Esophagus mucosa (tissue), 1 donor: ENCODE measurements around the gene UGT1A8. TPM values are rescaled to one million over a fixed set of nuclear protein-coding genes. Genes with fewer than 3 reads are reported as not detected.

Experiments
- ATAC-seq: fragments of 200-7000 bp; cut with Tn5 transposase; one replicate; pipeline ENCODE4 v1.9.1; 2020
- total RNA-seq: library from RNA; stranded (reverse); gene quantifications from one replicate; pipeline ENCODE4 v1.2.4, GENCODE V29; 2023
- donor health status: DM: yes; HTN: yes; CAD: no.

The UGT1A8 gene
- total RNA-seq, 1 donor from 2014 or later: 0.16 TPM

DNA sequence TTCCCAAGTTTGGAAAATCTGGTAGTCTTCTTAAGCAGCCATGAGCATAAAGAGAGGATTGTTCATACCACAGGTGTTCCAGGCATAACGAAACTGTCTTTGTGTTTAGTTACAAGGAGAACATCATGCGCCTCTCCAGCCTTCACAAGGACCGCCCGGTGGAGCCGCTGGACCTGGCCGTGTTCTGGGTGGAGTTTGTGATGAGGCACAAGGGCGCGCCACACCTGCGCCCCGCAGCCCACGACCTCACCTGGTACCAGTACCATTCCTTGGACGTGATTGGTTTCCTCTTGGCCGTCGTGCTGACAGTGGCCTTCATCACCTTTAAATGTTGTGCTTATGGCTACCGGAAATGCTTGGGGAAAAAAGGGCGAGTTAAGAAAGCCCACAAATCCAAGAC lies 154.7 kb downstream of the UGT1A8 start:
- no peak for ATAC-seq

DNA sequence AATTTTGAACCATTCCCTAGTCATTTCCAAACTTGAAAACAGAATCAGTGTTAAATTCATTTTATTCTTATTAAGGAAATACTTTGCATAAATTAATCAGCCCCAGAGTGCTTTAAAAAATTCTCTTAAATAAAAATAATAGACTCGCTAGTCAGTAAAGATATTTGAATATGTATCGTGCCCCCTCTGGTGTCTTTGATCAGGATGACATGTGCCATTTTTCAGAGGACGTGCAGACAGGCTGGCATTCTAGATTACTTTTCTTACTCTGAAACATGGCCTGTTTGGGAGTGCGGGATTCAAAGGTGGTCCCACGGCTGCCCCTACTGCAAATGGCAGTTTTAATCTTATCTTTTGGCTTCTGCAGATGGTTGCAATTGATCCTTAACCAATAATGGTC lies 155.2 kb downstream of the UGT1A8 start:
- no peak for ATAC-seq

DNA sequence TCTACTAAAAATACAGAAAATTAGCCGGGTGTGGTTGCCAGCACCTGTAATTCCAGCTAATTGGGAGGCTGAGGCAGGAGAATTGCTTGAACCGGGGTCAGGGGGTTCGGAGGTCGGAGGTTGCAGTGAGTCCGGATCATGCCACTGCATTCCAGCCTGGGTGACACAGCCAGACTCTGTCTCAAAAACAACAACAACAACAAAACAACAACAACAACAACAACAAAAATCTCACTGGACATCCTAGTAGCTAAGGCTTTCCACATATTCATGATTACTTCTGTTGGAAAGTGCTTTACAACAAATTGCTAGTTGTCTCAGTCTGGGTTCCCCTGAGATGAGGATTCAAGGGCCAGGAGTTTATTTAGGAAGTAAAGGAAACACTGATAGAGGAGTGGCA lies 156.4 kb downstream of the UGT1A8 start:
- ATAC-seq: no peak

DNA sequence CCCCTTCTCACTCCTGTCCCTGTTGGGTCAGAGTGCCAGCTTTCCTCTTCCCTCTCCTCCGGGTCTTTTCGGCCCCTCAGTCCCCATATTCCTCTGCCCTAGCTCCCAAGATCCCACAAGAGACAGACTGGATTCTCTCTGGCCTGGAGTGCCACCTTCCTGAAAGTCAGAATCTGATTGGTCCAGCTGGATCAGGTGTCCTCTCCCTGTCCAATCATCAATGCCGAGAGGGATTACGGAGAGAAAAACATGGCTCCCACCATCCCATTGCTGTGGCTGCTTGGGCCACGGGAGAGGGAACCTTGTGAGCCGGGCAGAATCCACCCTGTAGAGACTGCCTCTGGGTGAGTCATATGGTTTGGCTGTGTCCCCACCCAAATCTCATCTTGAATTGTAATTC lies 158.0 kb downstream of the UGT1A8 start:
- ATAC-seq: no peak

DNA sequence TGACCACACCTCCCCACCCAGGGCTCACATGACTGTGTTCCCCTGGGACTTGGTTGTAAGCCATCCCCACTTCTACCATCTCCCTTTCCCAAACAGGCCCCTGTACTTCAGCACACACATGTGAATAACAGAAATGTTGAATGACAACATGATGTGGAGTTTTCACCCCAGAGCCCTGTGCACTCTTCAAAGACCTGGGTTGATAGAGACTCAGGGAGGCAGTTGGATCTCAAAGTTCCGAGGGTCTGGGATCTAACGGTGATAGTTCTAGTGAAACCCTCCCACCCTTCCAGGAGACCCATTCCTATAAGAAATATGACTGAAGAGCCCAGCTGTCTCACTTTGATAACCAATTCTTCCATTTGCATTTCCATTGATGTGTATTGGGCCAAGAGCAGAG lies 160.6 kb downstream of the UGT1A8 start, which contains the start of gene MROH2A:
Gene MROH2A, plus strand, starts transcription at position 301 of the 400 bp plus-strand sequence. CDS start 1,029 bp downstream, outside the sequence.
- no peak for ATAC-seq

DNA sequence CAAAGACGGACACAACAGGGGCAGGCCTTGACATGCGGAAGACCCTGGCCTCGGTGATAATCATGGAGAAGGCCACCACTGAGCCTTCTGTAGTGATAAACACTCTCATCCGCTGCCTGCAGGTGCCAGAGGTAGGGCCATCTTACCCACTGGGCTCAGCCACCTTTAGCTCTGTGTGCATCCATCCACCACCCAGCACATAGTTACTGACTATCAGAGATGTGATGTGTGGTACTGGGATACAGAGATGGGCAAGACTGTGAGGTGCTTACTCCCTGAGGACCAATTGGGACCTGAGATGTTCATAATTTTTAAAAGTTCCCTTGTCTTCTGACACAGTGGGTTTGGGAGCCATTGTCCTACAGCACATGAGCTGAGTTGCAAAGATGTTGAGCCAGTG lies 162.3 kb downstream of the UGT1A8 start:
- ATAC-seq: no peak

DNA sequence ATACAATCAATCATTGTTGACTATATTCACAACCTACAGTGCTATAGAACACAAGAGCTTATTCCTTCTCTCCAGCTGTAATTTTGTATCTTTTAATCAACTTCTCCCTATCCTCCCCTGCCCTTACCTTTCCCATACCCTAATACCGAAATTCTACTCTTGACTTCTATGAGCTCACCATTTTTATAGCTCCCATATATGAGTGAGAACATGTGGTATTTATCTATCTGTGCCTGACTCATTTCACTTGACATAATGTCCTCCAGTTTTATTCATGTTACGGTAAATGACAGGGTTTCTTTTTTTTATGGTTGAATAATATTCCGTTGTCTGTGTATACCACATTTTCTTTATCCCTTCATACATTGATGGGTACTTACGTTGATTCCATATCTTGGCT lies 163.3 kb downstream of the UGT1A8 start:
- ATAC-seq: no peak

DNA sequence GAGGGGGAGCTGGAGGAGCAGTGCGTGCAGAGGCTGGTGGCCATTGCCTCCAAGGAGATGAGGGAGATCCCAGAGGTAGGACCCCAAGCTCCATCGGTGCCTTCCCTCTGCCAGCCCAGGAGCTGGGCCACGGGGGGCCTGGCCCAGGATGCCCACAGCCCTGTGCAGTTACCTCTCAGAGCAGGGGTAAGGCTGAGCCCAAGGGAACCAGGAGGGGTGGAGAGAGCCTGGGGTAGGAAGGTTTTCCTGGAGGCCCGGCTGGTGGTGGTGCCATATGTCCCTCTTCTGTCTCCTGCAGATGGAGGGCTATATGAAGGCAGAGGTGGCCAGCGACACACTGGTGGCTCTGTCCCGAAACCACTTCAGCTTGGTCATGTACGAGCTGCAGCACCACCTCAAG lies 172.1 kb downstream of the UGT1A8 start:
- ATAC-seq: no peak

DNA sequence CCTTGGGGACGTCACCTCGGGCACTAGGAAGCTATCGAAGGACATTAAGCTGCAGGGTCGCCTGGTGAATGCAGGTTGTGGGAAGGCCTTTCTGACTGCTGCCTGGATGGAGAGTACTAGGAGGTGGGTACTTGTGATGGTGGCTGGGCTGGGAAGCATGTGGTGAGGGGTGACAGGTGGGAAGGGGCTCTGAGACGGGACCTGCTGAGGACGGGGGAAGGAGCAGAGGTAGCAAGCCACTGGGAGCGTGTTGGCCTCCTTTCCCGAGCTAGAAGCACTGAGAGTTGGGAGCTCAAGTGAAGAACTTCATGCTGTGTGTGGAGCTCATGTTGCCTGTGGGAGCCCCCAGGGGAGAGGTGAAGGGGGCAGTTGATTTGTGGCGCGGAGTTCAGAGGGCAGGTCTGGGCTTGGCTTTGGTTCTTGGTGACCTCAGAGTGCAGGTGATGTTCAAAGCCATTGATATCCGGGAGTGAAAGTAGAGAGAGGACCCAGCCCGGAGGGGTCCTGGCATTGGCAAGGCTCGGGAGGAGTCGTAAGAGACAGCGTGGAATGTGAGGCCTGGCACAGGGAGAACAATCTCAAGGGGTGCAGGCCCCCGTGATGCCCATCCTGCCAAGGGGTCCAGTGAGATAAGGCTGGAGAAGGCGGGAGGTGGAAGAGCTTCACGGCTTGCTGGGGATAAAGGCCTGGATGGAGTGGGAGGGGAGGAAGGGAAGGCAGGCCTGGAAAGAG lies 173.9 kb downstream of the UGT1A8 start:
- no peak for ATAC-seq

DNA sequence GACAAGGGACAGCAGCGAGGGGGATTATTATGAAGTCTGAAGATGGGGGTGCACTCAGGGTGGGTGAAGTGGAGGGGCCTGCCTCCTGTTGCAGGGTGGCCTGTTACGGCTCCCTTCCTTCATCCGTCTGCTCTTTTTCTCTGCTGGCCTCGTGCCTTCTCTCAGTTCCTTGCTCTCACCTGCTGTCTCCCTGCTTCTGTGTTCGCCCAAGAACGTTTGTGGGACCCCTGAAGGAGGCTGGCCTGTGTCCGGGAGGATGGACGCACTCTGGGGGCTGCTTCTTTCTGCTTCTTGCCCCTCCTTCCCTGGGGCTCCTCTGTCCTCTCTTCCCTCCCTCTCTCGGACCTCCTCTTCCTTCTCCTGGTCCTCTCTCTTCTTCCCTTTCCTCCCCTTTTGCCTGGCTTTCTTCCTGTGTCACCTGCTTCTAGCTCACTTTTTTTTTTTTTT lies 174.5 kb downstream of the UGT1A8 start:
- ATAC-seq: no peak

DNA sequence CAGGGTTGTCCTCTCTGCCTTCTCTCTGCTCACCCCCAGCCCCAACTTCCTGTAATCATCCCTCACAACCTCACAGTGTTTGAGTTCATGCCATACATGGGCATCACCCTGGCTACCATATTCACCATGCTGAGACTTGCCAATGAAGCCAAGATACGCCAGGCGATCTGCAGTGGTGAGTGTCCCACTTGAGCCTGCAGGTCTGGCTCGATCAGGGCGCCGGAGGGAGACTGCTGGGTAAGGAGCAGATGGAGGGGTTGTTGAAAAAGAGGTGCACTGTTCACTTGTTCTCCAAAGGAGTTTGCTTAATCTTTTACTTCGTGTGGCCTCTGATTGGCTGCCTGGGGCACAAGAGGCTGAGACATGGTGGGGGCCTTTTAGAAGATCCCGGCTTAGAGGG lies 175.3 kb downstream of the UGT1A8 start:
- no peak for ATAC-seq

DNA sequence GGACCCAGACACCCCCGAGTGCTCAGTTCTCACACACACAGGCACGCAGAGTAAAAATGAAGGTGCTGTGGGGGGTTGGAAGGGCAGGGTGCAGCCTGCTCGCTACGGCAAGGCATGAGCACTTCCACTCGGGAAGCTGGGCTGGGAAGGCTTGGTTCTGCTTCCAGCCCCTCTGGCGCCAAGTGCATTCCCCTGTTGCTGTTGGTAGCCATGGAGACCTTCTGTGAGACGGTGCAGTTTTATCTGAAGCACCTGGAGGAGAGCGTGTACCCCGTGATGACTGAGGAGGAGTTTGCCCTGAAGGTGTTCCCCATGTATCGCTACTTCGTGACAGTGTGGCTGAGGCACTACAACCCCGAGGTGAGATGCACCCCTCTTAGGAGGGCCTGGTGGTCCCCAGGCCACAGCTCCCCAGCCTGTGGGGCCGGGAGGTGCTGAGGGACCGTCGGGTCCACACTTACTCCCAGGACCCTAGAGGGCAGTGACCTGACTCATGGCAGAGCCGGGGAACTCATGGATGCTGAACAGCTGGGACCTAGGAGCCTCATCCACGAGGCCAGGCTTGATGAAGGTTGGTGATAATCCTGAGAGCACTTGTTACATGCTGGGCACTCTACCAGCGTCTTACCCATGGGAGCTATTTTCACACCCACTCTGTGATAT lies 176.2 kb downstream of the UGT1A8 start:
- no peak for ATAC-seq

DNA sequence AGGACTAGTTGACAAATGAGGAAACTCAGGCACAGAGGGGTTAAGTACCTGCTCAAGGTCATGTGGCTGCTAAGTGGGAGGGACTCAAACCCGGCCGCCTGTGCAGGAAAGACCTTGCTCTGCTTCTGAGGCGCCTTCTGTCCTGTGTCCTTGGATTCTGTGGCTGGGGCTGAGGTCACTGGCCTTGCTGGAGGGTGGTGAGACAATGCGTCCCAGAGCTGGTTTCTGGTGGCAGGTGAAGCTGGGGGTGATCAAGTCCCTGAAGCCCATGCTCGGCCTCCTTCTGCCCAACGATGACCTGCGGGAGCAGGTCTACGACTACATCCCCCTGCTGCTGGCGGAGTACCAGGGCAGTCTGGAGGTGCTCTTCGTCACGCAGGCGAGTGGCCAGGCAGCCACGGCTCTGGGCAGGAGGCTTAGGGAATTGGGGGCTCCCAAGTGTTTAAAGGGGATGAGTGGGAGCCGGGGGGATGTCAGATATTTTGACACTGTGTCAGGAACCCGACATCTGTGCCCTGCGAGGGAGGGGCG lies 176.8 kb downstream of the UGT1A8 start:
- ATAC-seq: no peak

DNA sequence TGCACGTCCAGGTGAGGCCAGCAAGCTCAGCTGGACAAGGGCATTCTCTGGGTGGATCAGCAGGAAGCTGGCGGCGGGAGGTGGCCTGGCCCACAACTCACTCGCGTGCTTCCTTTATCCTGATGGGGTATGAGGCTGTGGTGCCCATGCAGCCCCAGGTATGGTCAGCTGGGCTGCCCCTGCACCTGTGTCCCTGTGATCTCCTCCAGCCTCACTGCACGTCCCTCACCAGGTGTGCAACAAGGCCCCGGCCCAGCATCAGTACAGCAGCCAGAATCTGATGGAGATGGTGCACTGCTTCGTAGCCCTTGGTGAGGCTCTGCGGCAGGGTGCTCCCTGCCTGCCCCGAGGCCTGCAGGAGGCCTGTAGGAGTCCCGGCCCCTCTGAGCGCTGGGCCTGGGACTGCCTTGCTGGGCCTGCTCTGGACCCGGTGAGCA lies 178.3 kb downstream of the UGT1A8 start:
- no peak for ATAC-seq

DNA sequence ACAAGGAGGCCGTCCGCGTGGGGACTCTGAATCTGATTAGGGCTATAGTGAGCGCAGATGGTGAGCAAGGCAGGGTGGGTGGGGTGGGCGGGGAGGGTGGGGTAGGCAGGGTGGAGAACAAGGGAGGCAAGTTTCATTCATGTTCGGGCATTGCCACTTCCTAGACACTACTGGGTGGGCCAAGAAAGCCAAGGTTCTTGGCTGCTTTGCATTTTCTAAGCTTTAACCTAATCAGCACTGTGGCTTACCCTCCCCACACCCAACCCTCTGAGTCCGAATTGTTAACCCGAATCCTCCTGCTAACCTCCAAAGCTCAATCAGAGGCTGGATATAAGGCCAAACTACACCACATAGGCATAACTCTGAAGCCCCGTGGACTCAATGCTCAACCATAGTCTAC lies 178.8 kb downstream of the UGT1A8 start:
- ATAC-seq: no peak

DNA sequence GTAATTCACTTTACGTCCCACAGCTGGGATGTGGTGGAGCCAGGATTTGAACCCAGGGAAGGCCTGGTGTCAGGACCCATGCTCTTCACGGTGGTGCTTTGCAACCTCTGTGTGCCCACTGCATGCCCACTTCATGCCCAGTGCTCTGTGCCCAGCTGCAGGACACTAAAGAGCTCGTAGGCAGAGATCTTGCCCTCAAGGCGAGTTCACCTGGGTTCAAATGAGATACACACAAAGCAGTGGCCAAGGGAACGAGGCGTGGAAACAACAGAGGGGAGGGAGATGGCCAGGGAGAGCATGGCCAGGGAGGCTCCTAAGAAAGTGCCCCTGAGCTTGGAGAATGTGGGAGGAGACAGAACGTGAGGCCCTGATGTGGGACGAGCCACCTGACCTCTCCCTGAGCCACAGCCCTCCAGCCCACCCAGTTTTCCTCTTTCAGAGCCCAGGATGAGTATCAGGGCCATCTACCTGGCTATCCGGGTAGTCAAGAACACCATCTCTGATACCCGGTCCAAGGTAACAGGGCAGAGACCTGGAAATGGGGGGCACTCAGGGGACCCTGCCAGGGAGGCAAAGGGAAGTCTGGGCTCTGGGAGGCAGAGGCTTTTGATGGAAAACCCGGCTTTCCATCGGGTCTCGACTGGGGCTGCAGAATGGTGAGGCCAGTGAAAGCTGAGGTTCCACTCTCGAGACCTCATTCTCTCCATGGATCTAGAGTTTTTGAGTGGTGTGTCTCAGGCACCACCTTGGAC lies 181.1 kb downstream of the UGT1A8 start:
- ATAC-seq: no peak

DNA sequence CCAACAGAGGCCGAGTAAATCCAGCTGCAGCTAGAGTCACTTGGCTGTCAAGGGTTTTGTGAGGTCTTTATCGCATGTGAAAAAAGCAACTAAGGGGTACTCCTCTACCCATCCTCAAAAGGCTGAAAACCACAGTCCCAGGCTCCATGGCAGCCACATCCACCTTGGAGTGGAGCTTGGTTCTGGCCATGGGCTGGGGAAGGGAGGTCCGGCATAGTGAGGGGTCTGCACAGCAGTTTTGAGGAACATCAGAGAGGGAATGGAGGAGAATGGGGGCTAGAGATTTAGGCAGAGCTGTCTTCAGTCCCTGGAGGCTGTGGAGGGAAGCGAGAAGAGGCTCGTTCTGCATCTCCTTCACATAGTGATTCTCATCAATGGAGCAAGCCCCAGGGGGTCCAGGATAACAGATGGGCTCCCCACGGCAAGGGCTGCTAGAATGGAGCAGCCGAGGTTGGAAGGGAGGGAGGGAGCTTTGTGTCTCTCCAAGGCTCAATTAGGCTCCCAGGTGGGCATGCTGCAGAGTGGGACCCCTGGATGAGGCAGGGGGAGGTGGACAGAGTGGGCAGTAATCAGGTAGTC lies 181.7 kb downstream of the UGT1A8 start:
- no peak for ATAC-seq

DNA sequence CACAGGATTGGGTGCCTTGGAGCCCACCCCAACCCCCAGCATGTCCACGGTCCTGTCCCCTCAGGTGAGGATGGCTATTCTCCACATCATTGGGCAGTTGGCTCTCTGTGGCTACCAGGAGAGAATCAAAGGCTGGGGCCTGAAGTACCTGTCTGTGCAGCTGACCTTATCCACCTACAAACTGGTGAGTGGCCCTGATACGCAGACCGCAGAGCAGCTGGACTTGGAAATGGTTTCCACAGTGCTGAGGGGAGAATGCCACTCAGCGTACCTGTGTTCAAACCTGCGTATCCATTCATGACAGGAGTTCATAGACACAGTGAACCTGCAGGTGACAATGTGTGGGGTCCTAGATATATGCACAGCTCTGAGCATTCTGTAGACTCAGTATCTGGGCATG lies 182.3 kb downstream of the UGT1A8 start:
- ATAC-seq: no peak

DNA sequence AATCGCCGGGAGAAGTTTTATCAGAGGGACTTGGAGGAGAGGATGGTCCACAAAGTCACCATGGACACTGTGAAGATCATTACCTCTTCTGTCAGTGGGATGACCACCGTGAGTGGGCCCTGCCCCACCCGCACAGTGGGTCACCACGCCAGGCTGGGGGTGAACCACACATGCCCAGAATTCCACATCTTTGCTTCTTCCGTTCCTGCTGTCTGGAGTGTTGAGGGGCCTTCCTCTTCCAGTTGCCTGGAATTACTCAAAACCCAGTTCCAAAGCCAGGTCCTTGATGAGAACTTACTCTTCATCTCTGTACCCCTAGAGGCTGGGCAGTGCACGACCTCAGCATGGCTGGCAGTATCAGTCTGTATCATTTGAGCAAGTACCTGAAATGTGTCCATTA lies 182.8 kb downstream of the UGT1A8 start:
- no peak for ATAC-seq

DNA sequence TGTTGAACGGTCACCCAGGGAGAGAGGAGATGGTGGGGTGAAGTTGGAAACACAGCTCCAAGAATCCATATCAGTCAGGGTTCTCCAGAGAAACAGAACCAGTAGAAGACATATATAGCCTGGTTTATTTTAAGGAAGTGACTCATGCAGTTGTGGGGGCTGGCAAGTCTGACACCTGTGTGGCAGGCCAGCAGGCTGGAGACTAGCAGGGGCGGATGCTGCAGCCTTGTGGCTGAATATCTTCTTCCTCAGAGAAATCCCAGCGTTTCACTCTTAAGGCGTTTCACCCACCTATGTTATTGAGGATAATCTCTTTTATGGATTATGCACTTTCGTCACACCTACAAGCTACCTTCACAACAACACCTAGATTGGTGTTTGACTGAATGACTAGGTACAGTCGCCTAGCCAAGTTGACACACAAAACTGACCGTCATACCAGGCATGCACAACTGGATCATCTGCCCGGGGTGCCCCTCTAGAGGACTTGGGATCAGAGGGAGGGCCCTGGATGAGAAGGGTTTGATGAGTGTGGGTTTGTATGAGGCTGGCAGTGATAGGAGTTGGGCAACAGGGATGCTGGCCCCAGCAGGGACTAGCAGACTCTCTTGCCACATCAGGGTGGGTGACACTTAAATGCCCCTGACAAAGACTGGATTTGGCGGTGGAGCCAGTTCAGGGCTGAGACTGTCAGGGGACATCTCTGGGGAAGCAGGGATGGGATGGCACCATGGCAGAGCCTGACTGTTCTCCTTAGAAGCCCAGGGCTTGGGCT lies 184.1 kb downstream of the UGT1A8 start:
- ATAC-seq: no peak

DNA sequence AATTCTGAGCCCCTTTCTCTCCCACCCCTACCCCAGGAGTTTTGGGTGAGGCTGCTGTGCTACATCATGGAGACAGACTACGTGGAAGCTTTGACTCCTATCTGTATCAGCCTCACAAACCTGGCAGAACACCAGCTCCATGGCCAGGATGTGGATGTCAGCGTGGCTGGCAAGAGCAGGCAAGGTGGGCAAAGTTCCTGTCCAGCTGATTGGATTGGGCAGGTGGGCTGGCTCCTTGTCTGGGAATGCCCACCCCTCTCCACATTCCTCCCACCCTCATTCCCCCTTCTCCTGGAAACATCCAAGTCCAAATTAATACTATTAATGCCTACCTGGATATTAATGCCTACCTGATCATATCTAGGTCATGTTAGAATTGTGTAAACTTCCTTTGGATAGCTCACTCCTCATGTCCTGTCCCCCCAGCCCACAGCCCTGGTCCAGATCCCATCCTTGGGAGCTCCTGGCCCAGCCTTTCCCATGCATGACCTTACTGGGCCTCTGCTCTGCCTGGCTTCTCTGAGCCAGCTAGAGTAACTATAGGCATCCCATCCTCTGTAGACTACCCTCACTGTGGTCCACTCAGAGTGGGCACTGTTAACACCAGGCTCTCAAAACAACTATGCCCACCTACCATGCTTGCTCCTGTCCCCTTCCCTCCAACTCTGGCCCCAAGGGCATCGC lies 184.8 kb downstream of the UGT1A8 start:
- ATAC-seq: no peak
